Hematopoietic multipotent progenitor cell treated with erythropoietin and hydrocortisone succinate and interleukin-3 and kit ligand, for 15 days (in vitro differentiated cells): ENCODE measurements around the gene BNC2.

ENCODE experiments used
- DNase-seq: peaks from one replicate; pipeline ENCODE4 v3.0.0-alpha.2; 2015; ENCODE audit warnings: low spot score

Gene BNC2

DNA sequence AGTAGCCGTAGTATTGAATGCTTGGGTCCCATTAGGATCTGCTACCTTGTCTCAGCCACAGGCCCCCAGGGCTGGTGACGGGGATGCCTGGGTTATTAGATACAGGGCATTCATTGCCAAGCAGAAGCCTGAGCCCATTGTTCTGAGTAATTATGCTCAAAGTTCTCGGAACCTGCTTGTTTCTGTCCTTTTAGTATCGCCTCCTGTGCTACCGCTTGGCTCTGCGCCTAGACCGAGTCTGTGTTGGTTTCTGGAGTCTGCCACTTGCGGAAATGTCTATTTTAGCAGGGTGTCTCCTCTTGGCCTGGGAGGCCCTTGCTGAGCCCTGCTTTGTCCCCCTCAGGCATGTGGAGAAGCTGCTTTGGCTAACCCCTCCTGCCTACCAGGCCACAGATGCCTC is 506.1 kb downstream of the BNC2 start:
- DNase-seq: no peak

DNA sequence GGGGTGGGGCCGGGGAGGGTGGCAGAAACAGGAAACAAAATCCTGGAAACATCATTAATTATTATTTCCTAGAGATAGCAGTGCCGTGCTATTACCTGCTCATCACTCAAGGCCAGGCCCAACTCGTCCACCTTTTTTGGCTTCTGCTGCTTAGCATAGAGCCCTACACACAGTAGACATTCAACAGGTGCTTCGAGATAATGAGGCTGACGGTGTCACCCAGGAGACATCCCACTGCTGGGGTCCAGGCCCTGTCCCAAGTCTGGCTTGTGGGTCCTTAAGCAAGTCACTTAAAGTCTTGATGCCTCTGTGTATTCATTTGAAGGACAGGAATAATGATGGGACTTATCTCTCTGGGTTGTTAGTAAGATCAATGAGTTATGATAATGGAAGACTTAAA is 506.6 kb downstream of the BNC2 start:
- no peak for DNase-seq

DNA sequence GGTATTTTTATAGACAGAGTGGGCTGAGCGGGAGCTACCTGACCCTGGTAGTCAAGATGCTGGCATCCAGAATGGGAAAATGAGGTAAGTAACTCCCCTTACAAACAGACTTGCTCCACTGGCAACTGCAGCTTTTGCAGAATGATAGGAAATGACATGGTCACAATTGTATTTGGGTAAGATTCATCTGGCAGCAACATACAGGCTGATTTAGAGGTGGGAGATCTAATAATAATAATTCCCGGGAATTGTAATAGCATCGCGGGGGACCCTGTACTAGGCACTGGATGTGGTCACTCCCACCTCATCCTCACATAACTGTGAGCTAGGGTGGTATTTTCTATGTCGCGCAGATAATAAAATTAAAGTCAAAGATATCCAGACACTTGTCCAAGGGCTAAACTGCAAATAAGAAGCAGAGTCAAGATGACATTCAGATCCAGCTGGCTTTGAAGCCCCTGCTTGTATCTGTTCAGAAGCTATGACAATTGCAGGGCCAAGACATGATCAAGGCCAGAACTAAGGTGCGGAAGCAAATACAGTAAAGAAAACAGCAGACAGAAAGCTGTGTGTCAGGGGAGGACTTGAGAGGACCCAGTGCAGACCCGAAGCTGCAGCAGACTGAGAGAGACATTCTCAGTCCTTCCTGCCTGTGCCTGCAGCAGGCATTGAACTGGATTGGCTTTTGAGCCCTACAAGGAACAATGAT is 507.2 kb downstream of the BNC2 start:
- no peak for DNase-seq

DNA sequence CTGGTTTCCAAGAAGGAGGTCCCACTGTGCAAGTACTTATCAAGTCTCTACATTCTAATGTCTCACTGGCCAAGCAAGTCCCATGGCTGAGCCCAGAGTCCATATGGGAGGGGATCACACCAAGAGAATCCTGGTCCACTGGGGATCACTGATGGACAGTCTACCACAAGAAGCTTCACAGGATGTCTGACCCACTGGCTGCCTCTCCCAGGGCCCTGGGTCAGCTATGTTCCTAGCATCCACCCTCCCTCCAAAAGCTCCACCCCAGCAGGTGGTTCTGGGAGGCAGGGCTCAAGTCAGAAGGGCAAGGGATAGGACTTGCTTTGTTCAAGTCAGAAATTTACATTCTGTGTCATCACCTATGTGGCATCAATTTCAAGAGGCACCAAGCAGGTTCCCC is 508.5 kb downstream of the BNC2 start:
- no peak for DNase-seq

DNA sequence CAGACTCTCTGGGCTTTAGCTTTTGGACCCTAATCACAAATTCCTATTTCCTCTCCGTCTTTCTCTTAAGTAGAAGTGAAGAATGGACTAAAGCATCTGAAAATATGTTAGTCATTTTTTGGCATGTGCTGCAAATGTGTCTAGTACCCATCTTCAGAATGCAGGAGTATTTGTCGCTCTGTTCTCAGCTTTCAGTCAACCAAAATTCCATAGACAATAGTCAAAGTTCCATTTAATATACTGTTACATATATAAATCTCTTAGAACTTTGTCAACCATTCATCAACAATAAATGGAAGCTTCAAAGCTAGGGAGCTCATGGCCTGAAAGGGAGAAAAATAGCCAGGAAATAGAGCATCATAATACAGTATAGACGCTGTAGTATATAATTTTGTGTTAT is 509.4 kb downstream of the BNC2 start:
- DNase-seq: no peak

DNA sequence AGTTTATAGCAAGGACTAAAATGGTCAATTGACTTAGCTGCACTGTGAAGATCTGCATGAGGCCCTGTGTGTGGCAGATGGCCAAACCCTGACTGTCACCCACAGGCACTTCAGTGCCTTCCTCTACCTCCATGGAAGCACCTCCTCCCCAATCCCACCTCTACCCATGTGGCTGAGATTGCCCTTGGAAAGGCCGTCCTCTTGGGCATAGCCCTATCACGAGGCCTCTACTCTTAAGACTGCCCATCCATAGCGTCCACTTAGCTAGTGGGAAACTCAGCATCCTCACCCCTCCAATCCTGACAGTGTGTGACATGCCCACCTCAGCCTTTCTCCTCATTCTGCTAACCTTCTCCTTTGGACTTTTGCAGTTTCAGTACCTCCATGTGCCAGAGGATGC is 510.2 kb downstream of the BNC2 start:
- DNase-seq: no peak
